Measurements from ENCODE around the gene PTPN3. TPM values are rescaled to one million over a fixed set of nuclear protein-coding genes. Genes with fewer than 3 reads are reported as not detected.

Gene PTPN3
- polyA plus RNA-seq, 3 donors: not detected

DNA sequence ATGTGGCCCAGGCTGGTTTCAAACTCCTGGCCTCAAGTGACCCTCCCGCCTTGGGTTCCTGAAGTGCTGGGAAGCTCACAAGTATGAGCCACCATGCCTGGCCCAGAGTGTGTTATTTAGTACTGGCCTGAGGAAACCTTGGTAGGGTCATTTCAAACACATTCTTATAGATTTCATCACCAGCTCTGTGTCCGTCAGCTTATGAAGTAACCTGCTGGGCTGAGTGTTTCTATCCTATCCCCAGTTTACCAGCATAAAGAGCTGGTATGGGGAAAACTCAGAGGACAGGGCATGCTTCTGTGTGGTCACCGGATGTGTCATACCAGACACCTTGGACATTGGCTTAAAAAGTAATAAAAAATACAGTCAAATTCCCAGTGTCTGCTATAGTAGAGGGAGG, 45.3 kb downstream of the PTPN3 start:
- H3K4me1 ChIP-seq (ENCODE audit: control insufficient read depth in 1 of 2, insufficient read depth in 2 of 2, low read length in 2 of 2): no peaks in the 10 kb centered on the region
- H3K27ac ChIP-seq (ENCODE audit: low read depth in 1 of 2, low read length in 2 of 2): no peak overlapping the region
- Mint-ChIP-seq H3K36me3 (no peaks in the 10 kb centered on the region), H3K9me3 (peaks cover 0 to 4% (median 0%) of the 10 kb centered on the region in 7 donors), H3K4me1 (no peaks in the 10 kb centered on the region), H3K4me3 (peak overlapping the region in 1 of 2 donors; percentile 40), H3K27ac (no peak overlapping the region), H3K27me3 (ENCODE audit: low read depth in 3 of 3) (peaks cover 63 to 84% (median 70%) of the 10 kb centered on the region in 3 donors)
- intact Hi-C loops (cut with micrococcal nuclease): no loop called here
- TF ChIP-seq, protein P1, sequence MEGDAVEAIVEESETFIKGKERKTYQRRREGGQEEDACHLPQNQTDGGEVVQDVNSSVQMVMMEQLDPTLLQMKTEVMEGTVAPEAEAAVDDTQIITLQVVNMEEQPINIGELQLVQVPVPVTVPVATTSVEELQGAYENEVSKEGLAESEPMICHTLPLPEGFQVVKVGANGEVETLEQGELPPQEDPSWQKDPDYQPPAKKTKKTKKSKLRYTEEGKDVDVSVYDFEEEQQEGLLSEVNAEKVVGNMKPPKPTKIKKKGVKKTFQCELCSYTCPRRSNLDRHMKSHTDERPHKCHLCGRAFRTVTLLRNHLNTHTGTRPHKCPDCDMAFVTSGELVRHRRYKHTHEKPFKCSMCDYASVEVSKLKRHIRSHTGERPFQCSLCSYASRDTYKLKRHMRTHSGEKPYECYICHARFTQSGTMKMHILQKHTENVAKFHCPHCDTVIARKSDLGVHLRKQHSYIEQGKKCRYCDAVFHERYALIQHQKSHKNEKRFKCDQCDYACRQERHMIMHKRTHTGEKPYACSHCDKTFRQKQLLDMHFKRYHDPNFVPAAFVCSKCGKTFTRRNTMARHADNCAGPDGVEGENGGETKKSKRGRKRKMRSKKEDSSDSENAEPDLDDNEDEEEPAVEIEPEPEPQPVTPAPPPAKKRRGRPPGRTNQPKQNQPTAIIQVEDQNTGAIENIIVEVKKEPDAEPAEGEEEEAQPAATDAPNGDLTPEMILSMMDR (IDR thresholded peaks at IDR 0.05): no peak
- WGBS (ENCODE audit: insufficient coverage): no CpG with 5 or more reads among the region's 3 CpGs
- no peaks in the 10 kb centered on the region for H3K36me3 ChIP-seq (replicated peaks in 1 of 2; ENCODE audit: control insufficient read depth in 1 of 2, insufficient read depth in 2 of 2, low read length in 2 of 2)
- H4K20me1 ChIP-seq (ENCODE audit: insufficient read depth, low read length): no peaks in the 10 kb centered on the region
- no peak overlapping the region for H3K9ac ChIP-seq (ENCODE audit: insufficient read depth, low read length, poor library complexity, severe bottlenecking)
- no peak overlapping the region for H3K4me3 ChIP-seq (replicated peaks in 1 of 3; ENCODE audit: low read depth in 2 of 3, low read length in 3 of 3)
- H3K79me2 ChIP-seq (ENCODE audit: insufficient read depth, low read length): no peaks in the 10 kb centered on the region
- peaks cover 53 to 87% of the 10 kb centered on the region in 2 donors for H3K27me3 ChIP-seq (ENCODE audit: control insufficient read depth in 2 of 2, insufficient read depth in 2 of 2, low read length in 2 of 2)
- H2AFZ ChIP-seq (ENCODE audit: insufficient read depth, low read depth, low read length, poor library complexity, severe bottlenecking): no peak overlapping the region
- no peaks in the 10 kb centered on the region for H3K9me3 ChIP-seq (replicated peaks in 1 of 2; ENCODE audit: control insufficient read depth in 1 of 2, insufficient read depth in 1 of 2, low read length in 2 of 2)
- no peak for DNase-seq
- H3K4me2 ChIP-seq (replicated peaks; ENCODE audit: extremely low read depth, low read length, poor library complexity, severe bottlenecking): no peak overlapping the region

- no peak for DNase-seq
- Histone ChIP-seq H3K4me1 (ENCODE audit: control insufficient read depth in 1 of 2, insufficient read depth in 2 of 2, low read length in 2 of 2) (no peaks in the 10 kb centered on the region), H3K27ac (ENCODE audit: low read depth in 1 of 2, low read length in 2 of 2) (no peak overlapping the region), H3K9ac (ENCODE audit: insufficient read depth, low read length, poor library complexity, severe bottlenecking) (no peak overlapping the region), H3K4me3 (replicated peaks in 1 of 3; ENCODE audit: low read depth in 2 of 3, low read length in 3 of 3) (no peak overlapping the region), H3K9me3 (replicated peaks in 1 of 2; ENCODE audit: control insufficient read depth in 1 of 2, insufficient read depth in 1 of 2, low read length in 2 of 2) (no peaks in the 10 kb centered on the region), H3K27me3 (ENCODE audit: control insufficient read depth in 2 of 2, insufficient read depth in 2 of 2, low read length in 2 of 2) (peaks cover 56 to 86% of the 10 kb centered on the region in 2 donors), H3K36me3 (replicated peaks in 1 of 2; ENCODE audit: control insufficient read depth in 1 of 2, insufficient read depth in 2 of 2, low read length in 2 of 2) (no peaks in the 10 kb centered on the region), H2AFZ (ENCODE audit: insufficient read depth, low read depth, low read length, poor library complexity, severe bottlenecking) (no peak overlapping the region), H3K79me2 (ENCODE audit: insufficient read depth, low read length) (no peaks in the 10 kb centered on the region), H4K20me1 (ENCODE audit: insufficient read depth, low read length) (no peaks in the 10 kb centered on the region), H3K4me2 (replicated peaks; ENCODE audit: extremely low read depth, low read length, poor library complexity, severe bottlenecking) (no peak overlapping the region)
- H3K9me3 Mint-ChIP-seq: peaks cover 0 to 4% (median 0%) of the 10 kb centered on the region in 7 donors
- H3K27me3 Mint-ChIP-seq (ENCODE audit: low read depth in 3 of 3): peaks cover 60 to 85% (median 66%) of the 10 kb centered on the region in 3 donors
- TF ChIP-seq, protein P1 (IDR thresholded peaks at IDR 0.05): no peak
- H3K4me3 Mint-ChIP-seq: peak overlapping the region in 1 of 2 donors; percentile 32
- WGBS (ENCODE audit: insufficient coverage): 57% methylated on average over 7 of the region's 9 CpGs
- no peaks in the 10 kb centered on the region for H3K4me1 Mint-ChIP-seq
- no peaks in the 10 kb centered on the region for H3K36me3 Mint-ChIP-seq
- no peak overlapping the region for H3K27ac Mint-ChIP-seq
- intact Hi-C loops (cut with micrococcal nuclease): no loop called here
These were observed 46.6 kb downstream of the PTPN3 start for GRCh38 chr9:109451311-109452025.

All from CD14-positive monocyte (primary cell).